Activated CD4-positive, alpha-beta T cell treated with anti-CD3 and anti-CD28 coated beads, Interleukin-2, amount 50 U/mL, for 4 hours (primary cell): ENCODE measurements around the gene SLC17A5.
"Not testable (repeated sequence)": the region's sequence is repeated elsewhere in the genome, so short reads cannot be mapped to it uniquely, and the experiment has no call there.

Experiments
- DNase-seq, 2 experiments: peaks; one replicate each; pipeline ENCODE4 v3.0.0-alpha.2; 2020

Gene SLC17A5

DNA sequence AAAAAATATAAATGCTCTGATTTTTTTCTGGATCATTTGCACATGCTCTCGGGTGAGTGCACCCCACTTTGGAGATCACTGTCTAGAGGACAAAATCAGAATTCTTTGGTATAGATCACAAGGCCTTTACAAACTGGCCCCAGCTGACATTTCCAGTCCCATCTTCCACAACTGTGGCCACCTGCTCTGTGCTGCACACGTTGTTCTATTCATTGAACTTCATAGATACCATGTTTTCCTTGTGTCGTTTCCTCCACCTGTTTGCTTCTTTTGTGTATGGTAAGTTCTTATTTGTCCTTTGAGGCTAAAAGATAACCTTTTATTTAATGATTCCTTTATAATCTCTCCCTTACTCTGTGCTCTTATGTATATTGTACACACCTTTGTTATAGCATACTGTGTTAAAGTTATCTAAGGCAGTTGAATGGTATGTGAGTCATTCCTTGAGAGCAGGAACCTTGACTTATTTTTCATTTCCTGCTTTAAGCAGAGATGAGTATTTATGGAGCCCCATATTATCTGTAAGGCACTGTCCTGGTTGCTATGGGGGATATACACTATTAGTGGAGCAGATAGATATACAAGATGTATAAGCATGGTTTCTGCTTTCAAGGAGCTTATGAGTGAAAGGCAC lies 12.0 kb upstream of the SLC17A5 start:
- DNase-seq, result no peak

DNA sequence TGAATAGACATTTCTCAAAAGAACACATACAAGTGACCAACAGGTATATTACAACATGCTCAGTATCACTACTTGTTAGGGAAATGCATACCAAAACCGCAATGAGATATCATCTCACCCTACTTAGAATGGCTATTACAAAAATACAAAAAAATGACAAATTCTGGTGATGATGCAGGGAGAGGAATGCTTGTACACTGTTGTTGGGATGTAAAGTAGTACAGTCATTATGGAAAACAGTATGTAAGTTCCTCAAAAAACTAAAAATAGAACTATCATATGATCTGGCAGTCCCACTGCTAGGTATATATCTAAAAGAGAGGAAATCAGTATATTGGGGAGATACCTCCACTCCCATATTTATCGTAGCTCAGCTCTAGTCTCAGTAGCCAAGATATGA lies 10.9 kb upstream of the SLC17A5 start:
- no peak for DNase-seq

DNA sequence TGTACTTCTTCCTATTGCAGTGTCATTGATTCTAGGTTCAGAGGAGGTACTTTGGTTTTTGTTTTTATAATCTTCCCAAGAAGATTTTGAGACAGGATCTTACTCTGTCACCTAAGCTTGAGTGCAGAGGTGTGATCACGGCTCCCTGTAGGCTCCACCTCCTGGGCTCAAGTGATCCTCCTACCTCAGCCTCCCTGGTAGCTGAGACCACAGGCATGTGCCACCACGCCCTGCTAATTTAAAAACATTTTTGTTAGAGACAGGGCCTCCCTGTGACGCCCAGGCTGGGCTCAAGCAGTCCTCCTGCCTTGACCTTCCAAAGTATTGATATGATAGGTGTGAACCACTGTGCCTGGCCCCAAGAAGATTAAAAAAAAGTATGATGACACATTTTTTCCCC lies 3.4 kb upstream of the SLC17A5 start:
- no peak for DNase-seq

DNA sequence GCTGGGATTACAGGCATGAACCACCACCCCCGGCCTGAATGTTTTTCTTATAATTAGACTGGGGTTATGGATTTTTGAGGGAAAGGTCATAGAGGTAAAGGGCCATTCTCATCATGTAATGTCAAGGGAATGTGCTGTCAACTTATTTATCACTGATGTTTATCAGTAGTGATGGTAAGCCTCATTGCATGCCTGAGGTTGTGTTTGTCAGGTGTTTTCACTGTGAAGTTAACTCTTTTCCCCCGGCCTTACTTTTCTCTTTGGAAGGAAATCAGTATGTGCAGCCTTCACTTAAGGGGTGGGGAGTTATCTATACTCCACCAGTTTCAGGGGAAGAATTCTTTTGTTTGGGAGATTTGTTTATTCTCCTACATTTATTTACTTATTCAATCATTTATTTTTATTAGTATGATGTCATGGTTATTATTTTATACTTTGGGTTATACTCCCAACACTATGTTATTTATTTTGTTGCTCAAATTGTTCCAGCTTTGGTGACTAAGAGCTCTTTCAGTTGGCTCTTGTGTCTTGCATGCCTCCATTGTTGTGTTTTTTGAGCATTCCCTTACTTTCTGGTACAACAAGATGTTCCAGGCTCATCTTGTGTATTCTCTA lies 2.8 kb upstream of the SLC17A5 start:
- no peak for DNase-seq

DNA sequence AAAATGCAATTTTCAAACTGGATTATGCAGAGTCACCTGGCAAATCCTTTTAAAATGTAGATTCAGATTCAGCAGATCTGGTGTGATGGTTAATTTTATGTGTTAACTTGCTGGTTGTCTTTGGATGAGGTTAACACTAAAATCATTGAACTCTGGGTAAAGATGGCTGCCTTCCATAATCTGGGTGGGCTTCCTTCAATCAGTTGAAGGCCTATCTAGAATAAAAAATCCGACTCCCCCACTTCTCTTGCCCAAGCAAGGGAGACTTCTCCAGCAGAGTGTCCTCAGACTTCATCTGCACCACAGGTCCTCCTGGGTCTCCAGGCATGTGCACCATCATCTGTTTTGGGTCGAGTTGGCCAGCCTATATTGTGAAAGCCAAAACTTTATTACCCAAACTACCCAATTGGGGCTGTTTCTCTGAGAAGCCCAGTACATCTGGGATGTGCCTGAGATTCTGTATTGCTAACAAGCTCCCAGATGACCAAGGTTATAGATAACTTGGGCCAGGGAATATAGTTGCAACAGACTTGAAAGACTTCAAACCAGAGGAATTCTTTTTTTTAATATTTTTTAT lies 1.6 kb upstream of the SLC17A5 start:
- no peak for DNase-seq

DNA sequence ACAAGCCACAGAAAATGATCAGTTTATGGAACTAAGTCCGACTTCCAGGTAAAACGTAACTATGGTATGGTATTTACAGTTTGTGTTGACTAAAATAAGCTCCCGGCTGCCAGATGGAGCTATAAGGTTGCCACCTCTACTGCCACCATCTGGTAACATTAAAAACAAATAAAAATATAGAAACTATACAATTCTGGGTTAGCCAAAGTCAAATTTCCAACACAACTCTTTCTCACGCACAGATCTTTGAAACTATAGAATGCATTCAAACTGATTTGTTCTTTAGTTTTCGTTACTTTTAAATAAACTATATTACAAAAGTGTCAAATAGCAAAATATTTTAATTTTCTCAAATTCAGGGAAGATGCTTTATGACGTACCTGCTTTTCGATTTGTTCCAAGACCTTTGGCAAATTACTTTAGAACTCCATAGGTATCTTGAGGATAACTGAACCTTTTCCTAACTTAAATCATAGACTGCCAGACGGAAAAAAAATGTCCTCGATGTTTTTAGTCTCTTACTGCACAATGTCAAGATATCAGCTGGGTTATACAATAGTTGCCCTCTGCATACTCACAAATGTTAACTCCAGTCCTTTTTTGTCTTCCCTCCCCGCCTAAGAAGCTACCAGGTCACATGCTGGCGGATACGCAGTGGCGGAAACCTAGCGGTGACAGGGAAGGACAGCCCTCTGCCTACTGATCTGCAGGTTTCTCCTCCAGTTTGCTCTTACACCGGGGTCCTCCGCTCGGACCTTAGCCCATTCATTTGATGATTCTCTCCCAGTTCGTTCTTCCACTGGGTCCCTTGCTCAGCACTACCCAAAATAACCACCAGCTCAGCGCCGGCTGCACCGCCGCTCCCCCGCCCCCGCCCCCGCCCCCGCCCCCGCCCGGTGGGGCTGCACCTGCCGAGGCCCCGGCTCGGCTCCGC lies 888 bp downstream of the SLC17A5 start:
- peak; percentile 47 to 48 for DNase-seq

DNA sequence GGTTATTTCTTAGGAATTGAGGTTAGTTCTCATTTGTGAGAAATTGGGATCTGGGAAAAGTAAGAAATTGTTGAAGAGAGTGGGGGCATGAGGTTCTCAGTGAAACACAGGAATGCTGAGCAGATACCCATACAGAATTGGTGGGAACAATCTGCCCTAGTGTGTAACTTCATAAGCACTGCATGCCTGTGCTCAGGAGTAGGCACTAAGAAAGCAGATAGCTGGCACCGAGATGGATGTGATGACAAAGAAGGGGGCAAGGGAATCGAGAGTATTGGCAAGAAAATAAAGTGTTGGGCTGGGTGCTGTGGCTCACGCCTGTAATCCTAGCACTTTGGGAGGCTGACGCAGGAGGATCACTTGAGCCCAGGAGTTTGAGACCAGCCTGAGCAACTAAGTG lies 4.0 kb downstream of the SLC17A5 start:
- no peak for DNase-seq

DNA sequence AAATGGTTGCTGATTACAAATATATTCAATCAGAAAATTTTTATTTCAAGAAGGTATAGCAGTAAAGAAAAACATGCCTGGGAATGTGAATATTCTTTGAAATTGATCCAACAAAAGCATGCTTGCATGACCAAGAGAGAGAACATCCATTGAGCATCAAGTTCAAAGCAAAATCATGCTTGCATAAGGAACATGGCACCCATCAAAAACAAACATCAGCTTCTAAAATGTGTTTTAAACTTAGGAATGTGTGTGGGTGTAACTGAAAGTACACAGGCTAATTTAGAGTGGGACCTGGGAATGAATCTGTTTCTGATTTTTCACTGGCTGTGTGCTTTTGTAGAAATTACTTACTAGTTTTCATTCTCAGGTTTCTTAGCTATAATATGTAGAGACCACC lies 5.6 kb downstream of the SLC17A5 start:
- no peak for DNase-seq

DNA sequence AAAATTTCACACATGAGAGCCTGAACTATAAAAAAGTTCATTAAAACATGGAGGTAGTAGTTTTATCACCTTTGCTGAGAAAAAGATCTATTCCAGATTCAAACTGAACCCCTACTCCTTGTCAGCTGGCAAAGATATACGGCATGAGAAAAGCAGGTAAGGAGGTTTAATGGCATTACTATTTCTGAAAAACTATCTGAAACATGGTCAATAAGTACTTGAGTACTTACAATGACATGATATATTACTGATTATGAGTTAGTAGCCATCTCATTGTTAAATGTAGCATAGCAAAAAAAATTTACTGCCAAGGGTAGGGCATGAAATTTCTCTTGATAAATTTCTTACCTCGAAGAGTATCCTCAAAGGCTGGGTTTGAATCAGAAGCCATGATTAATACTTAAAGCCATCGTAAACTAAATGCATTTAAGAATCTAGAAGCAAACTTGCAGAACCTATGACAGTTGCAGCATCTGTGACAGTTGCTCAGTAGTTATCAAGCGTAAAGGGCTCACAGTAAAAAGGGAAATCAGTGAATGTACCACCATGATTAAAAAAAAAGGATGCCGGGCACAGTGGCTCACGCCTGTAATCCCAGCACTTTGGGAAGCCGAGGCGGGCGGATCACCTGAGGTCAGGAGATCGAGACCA lies 8.7 kb downstream of the SLC17A5 start:
- no peak for DNase-seq

DNA sequence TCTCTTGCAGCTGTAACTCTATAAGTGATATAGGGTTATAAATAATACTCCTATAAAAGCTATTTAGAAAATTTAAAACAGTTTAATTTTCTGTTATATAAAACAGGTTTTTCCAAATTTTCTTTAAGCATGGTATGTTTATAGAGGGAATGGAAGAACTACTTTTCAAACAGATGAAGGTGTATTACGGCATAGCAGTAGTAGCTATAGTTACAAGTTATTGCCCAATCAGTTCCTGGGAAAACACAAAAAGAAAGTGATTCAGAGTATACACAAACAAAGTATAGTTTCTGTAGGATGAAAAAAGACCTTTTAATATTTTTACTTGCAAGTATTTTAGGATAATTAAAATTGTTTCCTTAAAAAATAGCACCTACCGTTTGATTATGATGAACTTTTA lies 9.8 kb downstream of the SLC17A5 start:
- DNase-seq, result no peak

DNA sequence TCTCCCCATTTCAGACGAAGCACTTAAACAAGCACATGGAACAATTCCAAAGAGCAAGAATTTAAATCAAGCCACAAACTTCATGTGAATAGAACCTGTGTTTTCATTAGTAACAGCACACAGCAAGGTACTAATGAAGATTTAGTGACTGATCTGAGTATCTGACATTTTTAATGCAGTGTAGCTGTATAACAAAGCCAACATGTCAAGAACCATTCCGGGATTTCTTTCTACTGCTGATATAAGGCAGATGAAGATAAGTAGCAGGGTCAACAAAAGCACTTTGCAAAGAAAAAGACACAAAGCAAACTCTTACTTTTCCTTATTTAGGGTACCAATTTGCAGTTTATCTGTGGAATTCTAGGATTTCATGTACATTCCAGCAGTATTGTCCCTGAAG lies 11.3 kb downstream of the SLC17A5 start:
- DNase-seq, result no peak

DNA sequence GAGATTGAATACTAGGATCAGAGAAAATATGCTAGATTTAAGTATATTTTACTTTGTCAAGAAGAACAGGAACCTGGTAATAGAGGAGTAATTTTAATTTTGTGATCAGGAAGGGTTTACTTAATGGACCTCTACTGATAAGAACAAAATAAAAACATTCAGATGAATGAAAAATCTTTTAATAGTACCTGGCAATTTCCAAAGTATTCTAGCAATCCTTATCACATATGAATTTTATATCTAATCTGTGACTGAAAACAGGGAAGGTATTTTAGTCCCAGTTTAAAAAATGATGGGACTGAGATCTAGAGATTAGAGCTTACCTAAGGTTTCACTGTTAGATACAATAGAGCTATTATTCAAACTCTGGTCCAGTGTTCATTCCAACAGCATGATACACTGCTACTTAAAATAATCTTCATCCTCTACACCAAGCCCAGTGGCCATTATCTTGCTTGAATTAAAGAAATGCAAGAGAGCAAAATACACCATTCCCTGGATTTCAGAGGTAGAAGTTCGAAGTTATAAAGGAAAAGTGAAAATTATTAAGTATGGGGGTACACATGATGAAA lies 13.5 kb downstream of the SLC17A5 start:
- DNase-seq, result no peak

DNA sequence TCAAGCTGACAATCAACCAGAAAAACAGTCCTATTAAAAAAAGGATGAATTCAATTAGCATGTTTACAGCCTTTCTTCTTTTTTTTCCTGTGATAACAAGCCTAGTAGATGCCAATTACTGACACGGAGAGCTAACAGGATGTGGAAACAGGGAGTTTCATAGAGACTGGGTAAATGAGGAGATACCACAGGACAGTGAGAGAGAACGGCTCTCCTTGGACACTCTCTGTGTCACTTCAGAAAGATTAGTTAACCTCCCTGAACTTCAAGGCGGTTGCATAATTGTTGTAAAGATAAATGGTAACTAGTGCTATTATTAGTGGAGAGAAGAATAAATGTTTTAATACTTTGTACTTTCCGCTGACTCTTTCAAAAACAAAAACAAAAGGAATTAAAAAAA lies 14.8 kb downstream of the SLC17A5 start:
- no peak for DNase-seq

DNA sequence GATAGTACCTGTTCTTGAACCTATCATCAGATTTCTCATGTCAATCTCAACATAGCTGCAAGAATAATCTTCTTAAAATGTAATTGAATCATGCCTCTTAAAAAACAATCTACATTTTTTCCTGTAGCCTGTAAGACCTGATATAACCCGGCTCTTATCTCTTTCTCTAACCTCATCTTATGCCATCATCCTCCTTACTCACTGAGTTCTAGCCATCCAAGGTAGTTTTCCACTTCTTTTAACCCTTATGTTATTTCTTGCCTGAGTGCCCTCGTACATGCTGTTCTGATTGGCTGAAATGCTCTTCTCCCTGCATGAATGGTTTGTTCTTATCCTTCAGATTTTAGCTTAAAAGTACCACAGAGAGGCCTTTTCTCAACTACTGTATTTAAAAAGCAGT lies 16.4 kb downstream of the SLC17A5 start:
- DNase-seq, result no peak

DNA sequence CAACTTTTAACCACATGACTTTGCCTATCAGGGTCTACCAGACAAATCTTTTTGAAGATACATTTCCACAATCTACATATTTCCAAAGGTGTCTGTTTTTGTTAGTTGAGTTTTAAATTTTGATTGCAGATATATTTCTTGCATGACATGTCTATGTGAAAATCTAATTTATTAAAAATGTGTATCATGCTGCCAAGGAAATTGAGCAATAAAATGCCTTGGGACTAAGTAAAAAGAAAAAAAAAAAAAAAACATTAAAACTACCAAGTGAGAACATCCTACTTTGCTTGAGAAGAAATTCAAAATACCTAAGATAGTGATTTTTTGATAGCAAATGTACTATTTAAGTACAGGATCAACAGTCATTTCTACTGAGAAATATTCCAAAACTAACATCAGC lies 17.7 kb downstream of the SLC17A5 start:
- no peak for DNase-seq

DNA sequence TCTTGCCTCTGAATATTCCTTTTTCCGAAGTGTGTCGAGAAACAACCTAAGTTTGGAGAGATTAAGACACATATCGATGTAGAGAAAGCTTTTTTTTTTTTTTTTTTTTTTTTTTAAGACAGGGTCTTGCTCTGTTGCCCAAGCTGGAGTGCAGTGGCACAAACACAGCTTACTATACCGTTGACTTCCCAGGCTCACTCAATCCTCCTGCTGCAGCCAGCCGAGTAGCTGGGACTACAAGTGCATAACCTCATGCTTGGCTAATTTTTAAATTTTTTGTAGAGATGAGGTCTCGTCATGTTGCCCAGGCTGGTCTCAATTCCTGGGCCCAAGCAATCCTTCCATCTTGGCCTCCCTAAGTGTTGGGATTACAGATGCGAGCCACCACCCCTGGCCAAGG lies 21.4 kb downstream of the SLC17A5 start:
- no peak for DNase-seq

DNA sequence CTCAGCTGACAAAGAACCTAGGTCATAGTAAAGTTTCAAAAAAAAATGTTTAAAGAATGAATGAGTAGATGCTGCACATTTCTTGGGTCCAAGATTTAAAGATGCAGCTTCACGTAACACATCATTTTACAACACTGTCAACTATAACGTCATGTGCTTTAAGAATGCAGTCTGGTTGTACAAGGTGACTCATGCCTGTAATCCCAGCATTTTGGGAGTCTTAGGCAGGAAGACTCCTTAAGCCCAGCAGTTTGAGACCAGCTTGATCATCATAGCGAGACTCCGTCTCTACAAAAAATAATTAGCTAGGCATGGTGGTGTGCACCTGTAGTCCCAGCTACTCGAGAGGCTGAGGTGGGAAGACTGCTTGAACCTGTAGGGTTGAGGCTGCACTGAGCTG lies 21.9 kb downstream of the SLC17A5 start:
- no peak for DNase-seq

DNA sequence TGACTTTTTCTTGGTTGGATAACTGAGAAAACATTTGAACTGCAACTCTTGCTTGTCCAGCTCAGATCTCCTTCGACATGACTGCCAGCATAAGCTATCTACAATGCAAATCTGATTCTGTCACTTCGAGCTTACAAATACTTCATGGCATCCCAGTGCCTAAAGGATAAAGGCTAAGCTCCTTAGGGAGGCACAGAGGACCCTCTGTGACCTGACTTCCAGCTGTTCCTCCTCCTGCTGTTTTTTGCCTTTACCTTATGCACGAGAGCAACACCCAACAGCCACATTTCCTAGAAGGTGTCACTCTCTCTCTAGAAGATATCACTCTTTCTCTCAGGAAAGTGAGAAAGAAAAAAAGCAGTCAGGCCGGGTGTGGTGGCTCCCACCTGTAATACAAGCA lies 23.4 kb downstream of the SLC17A5 start:
- DNase-seq, result no peak

DNA sequence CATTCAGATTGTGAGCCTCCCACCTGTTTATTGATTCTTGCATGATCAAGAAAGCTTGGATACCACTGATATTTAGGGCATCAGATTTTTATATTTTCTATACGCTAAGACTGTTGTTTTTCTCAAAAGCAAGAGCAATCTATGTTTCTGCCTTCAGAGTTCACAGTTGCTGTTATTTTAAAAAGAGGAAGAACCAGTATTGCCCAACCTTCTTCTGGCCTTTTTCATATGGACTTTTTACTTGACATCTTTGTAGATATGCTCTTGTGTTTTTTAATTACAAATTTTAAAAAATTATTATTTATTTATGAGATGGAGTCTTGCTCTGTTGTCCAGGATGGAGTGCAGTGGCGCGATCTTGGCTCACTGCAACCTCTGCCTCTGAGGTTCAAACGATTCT lies 28.9 kb downstream of the SLC17A5 start:
- DNase-seq, result no peak

DNA sequence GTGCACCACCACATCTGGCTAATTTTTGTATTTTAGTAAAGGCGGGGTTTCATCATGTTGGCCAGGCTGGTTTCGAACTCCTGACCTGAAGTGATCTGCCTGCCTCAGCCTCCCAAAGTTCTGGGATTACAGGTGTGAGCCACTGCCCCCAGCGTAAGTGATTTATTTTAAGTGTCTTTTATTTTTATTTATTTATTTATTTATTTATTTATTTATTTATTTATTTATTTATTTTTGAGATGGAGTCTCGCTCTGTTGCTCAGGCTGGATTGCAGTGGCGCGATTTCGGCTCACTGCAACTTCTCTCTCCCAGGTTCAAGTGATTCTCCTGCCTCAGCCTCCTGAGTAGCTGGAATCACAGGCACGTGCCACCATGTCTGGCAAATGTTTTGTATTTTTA lies 30.3 kb downstream of the SLC17A5 start:
- not testable (repeated sequence) for DNase-seq

DNA sequence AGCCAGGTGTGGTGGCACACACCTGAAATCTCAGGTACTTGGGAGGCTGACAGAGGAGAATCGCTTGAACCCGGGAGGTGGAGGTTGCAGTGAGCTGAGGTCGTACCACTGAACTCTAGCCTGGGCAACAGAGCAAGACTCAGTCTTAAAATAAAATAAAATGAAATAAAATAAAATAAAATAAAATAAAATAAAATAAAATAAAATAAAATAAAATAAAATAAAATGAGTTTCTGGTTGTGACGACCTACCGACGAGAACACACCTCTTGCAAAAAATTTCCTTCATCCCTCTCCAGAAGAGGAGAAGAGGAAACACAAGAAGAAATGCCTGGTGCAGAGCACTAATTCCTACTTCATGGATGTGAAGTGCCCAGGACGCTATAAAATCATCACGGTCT lies 35.7 kb downstream of the SLC17A5 start:
- DNase-seq, result not testable (repeated sequence)

DNA sequence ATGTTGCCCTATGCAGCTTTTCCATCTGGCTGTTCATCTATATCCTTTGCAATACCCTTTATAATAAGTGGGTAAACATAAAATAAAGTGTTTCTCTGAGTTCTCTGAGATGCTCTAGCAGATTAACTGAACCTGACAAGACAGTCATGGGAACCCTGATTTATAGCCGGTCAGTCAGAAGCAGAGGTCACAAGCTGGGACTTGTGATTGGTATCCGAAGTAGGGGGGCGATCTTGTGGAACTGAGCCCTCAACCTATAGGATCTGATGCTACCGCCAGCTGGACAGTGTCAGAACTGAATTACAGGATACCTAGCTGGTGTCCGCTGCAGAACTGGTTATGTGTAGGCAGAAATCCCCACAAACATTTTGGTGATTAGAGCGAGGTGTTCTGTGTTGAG lies 39.0 kb downstream of the SLC17A5 start:
- DNase-seq, result no peak
